ENCODE measurements around the gene LIG3.
"Not testable (repeated sequence)": the region's sequence is repeated elsewhere in the genome, so short reads cannot be mapped to it uniquely, and the experiment has no call there.

LIG3 gene

GRCh38 chr17:35028097-35028496, 47.8 kb downstream of the LIG3 start:
- H3K36me3 ChIP-seq (ENCODE audit: control insufficient read depth in 5 of 5, insufficient read depth in 5 of 5, low read length in 5 of 5) = peaks cover 9 to 29% (median 17%) of the 10 kb centered on the region in 5 donors
- H3K27me3 ChIP-seq (ENCODE audit: control insufficient read depth in 5 of 5, insufficient read depth in 4 of 5, low read length in 5 of 5); H3K27ac ChIP-seq (ENCODE audit: low read depth, low read length); H3K9ac ChIP-seq (ENCODE audit: low read length in 5 of 5); H3K4me1 ChIP-seq (ENCODE audit: control insufficient read depth in 5 of 5, insufficient read depth in 5 of 5, low read length in 5 of 5); H3K9me3 ChIP-seq (ENCODE audit: control insufficient read depth in 5 of 5, low read length in 5 of 5); H3K4me3 ChIP-seq (ENCODE audit: low read depth in 1 of 5, low read length in 5 of 5): not testable (repeated sequence)

GRCh38 chr17:35028531-35029262, 48.4 kb downstream of the LIG3 start:
- Histone ChIP-seq H3K4me3 (ENCODE audit: low read depth in 1 of 5, low read length in 5 of 5) (no peak overlapping the region), H3K27me3 (ENCODE audit: control insufficient read depth in 5 of 5, insufficient read depth in 4 of 5, low read length in 5 of 5) (no peaks in the 10 kb centered on the region), H3K4me1 (ENCODE audit: control insufficient read depth in 5 of 5, insufficient read depth in 5 of 5, low read length in 5 of 5) (no peaks in the 10 kb centered on the region), H3K27ac (ENCODE audit: low read depth, low read length) (no peak overlapping the region), H3K9ac (ENCODE audit: low read length in 5 of 5) (no peak overlapping the region), H3K9me3 (ENCODE audit: control insufficient read depth in 5 of 5, low read length in 5 of 5) (no peaks in the 10 kb centered on the region), H3K36me3 (ENCODE audit: control insufficient read depth in 5 of 5, insufficient read depth in 5 of 5, low read length in 5 of 5) (peaks cover 9 to 24% (median 15%) of the 10 kb centered on the region in 5 donors)

GRCh38 chr17:35030780-35031179, 50.5 kb downstream of the LIG3 start:
- H3K27me3 ChIP-seq (ENCODE audit: control insufficient read depth in 5 of 5, insufficient read depth in 4 of 5, low read length in 5 of 5) = no peaks in the 10 kb centered on the region
- no peak overlapping the region for H3K27ac ChIP-seq (ENCODE audit: low read depth, low read length)
- H3K9me3 ChIP-seq (ENCODE audit: control insufficient read depth in 5 of 5, low read length in 5 of 5) = no peaks in the 10 kb centered on the region
- no peaks in the 10 kb centered on the region for H3K4me1 ChIP-seq (ENCODE audit: control insufficient read depth in 5 of 5, insufficient read depth in 5 of 5, low read length in 5 of 5)
- peaks cover 3 to 8% (median 7%) of the 10 kb centered on the region in 5 donors for H3K36me3 ChIP-seq (ENCODE audit: control insufficient read depth in 5 of 5, insufficient read depth in 5 of 5, low read length in 5 of 5)
- no peak overlapping the region for H3K4me3 ChIP-seq (ENCODE audit: low read depth in 1 of 5, low read length in 5 of 5)
- H3K9ac ChIP-seq (ENCODE audit: low read length in 5 of 5) = no peak overlapping the region

GRCh38 chr17:35038453-35038852, 58.1 kb downstream of the LIG3 start:
- no peaks in the 10 kb centered on the region for H3K27me3 ChIP-seq (ENCODE audit: control insufficient read depth in 5 of 5, insufficient read depth in 4 of 5, low read length in 5 of 5)
- H3K9ac ChIP-seq (ENCODE audit: low read length in 5 of 5) = no peak overlapping the region
- no peak overlapping the region for H3K4me3 ChIP-seq (ENCODE audit: low read depth in 1 of 5, low read length in 5 of 5)
- H3K4me1 ChIP-seq (ENCODE audit: control insufficient read depth in 5 of 5, insufficient read depth in 5 of 5, low read length in 5 of 5) = peaks cover 0 to 5% (median 4%) of the 10 kb centered on the region in 5 donors
- no peak overlapping the region for H3K27ac ChIP-seq (ENCODE audit: low read depth, low read length)
- peaks cover 0 to 2% (median 0%) of the 10 kb centered on the region in 5 donors for H3K36me3 ChIP-seq (ENCODE audit: control insufficient read depth in 5 of 5, insufficient read depth in 5 of 5, low read length in 5 of 5)
- no peaks in the 10 kb centered on the region for H3K9me3 ChIP-seq (ENCODE audit: control insufficient read depth in 5 of 5, low read length in 5 of 5)

GRCh38 chr17:35041390-35041789, 61.1 kb downstream of the LIG3 start:
- Histone ChIP-seq H3K9ac (ENCODE audit: low read length in 5 of 5) (no peak overlapping the region), H3K27me3 (ENCODE audit: control insufficient read depth in 5 of 5, insufficient read depth in 4 of 5, low read length in 5 of 5) (no peaks in the 10 kb centered on the region), H3K4me1 (ENCODE audit: control insufficient read depth in 5 of 5, insufficient read depth in 5 of 5, low read length in 5 of 5) (peaks cover 0 to 10% (median 7%) of the 10 kb centered on the region in 5 donors), H3K4me3 (ENCODE audit: low read depth in 1 of 5, low read length in 5 of 5) (no peak overlapping the region), H3K27ac (ENCODE audit: low read depth, low read length) (no peak overlapping the region), H3K9me3 (ENCODE audit: control insufficient read depth in 5 of 5, low read length in 5 of 5) (no peaks in the 10 kb centered on the region), H3K36me3 (ENCODE audit: control insufficient read depth in 5 of 5, insufficient read depth in 5 of 5, low read length in 5 of 5) (peaks cover 0 to 2% (median 0%) of the 10 kb centered on the region in 5 donors)

- Histone ChIP-seq H3K9me3 (ENCODE audit: control insufficient read depth in 5 of 5, low read length in 5 of 5) (no peaks in the 10 kb centered on the region), H3K4me3 (ENCODE audit: low read depth in 1 of 5, low read length in 5 of 5) (no peak overlapping the region), H3K27ac (ENCODE audit: low read depth, low read length) (no peak overlapping the region), H3K4me1 (ENCODE audit: control insufficient read depth in 5 of 5, insufficient read depth in 5 of 5, low read length in 5 of 5) (peaks cover 4 to 25% (median 17%) of the 10 kb centered on the region in 5 donors), H3K27me3 (ENCODE audit: control insufficient read depth in 5 of 5, insufficient read depth in 4 of 5, low read length in 5 of 5) (no peaks in the 10 kb centered on the region), H3K9ac (ENCODE audit: low read length in 5 of 5) (no peak overlapping the region), H3K36me3 (ENCODE audit: control insufficient read depth in 5 of 5, insufficient read depth in 5 of 5, low read length in 5 of 5) (no peaks in the 10 kb centered on the region)
These were observed 63.9 kb downstream of the LIG3 start for GRCh38 chr17:35044181-35044580.

- H3K4me3 ChIP-seq (ENCODE audit: low read depth in 1 of 5, low read length in 5 of 5); H3K36me3 ChIP-seq (ENCODE audit: control insufficient read depth in 5 of 5, insufficient read depth in 5 of 5, low read length in 5 of 5); H3K27ac ChIP-seq (ENCODE audit: low read depth, low read length); H3K27me3 ChIP-seq (ENCODE audit: control insufficient read depth in 5 of 5, insufficient read depth in 4 of 5, low read length in 5 of 5); H3K9ac ChIP-seq (ENCODE audit: low read length in 5 of 5); H3K9me3 ChIP-seq (ENCODE audit: control insufficient read depth in 5 of 5, low read length in 5 of 5): not testable (repeated sequence)
- H3K4me1 ChIP-seq (ENCODE audit: control insufficient read depth in 5 of 5, insufficient read depth in 5 of 5, low read length in 5 of 5) = peaks cover 4 to 28% (median 21%) of the 10 kb centered on the region in 5 donors
These were observed 65.2 kb downstream of the LIG3 start for GRCh38 chr17:35045458-35045979.

- H3K27ac ChIP-seq (ENCODE audit: low read depth, low read length) = no peak overlapping the region
- H3K4me1 ChIP-seq (ENCODE audit: control insufficient read depth in 5 of 5, insufficient read depth in 5 of 5, low read length in 5 of 5) = peaks cover 4 to 34% (median 25%) of the 10 kb centered on the region in 5 donors
- H3K4me3 ChIP-seq (ENCODE audit: low read depth in 1 of 5, low read length in 5 of 5) = no peak overlapping the region
- no peaks in the 10 kb centered on the region for H3K36me3 ChIP-seq (ENCODE audit: control insufficient read depth in 5 of 5, insufficient read depth in 5 of 5, low read length in 5 of 5)
- H3K9ac ChIP-seq (ENCODE audit: low read length in 5 of 5) = no peak overlapping the region
- no peaks in the 10 kb centered on the region for H3K27me3 ChIP-seq (ENCODE audit: control insufficient read depth in 5 of 5, insufficient read depth in 4 of 5, low read length in 5 of 5)
- no peaks in the 10 kb centered on the region for H3K9me3 ChIP-seq (ENCODE audit: control insufficient read depth in 5 of 5, low read length in 5 of 5)
These were observed 65.9 kb downstream of the LIG3 start for GRCh38 chr17:35046245-35046644.

GRCh38 chr17:35046740-35047283, 66.5 kb downstream of the LIG3 start:
- Histone ChIP-seq H3K36me3 (ENCODE audit: control insufficient read depth in 5 of 5, insufficient read depth in 5 of 5, low read length in 5 of 5) (no peaks in the 10 kb centered on the region), H3K9me3 (ENCODE audit: control insufficient read depth in 5 of 5, low read length in 5 of 5) (no peaks in the 10 kb centered on the region), H3K9ac (ENCODE audit: low read length in 5 of 5) (peak overlapping the region in 1 of 5 donors; percentile 26), H3K4me1 (ENCODE audit: control insufficient read depth in 5 of 5, insufficient read depth in 5 of 5, low read length in 5 of 5) (peaks cover 4 to 40% (median 31%) of the 10 kb centered on the region in 5 donors), H3K27me3 (ENCODE audit: control insufficient read depth in 5 of 5, insufficient read depth in 4 of 5, low read length in 5 of 5) (no peaks in the 10 kb centered on the region), H3K4me3 (ENCODE audit: low read depth in 1 of 5, low read length in 5 of 5) (peak overlapping the region in 1 of 5 donors; percentile 7), H3K27ac (ENCODE audit: low read depth, low read length) (no peak overlapping the region)

GRCh38 chr17:35048685-35049379, 68.5 kb downstream of the LIG3 start:
- H3K36me3 ChIP-seq (ENCODE audit: control insufficient read depth in 5 of 5, insufficient read depth in 5 of 5, low read length in 5 of 5) = no peaks in the 10 kb centered on the region

More at GRCh38 chr17:35048685-35049379, 68.5 kb downstream of the LIG3 start:
- Histone ChIP-seq H3K27ac (ENCODE audit: low read depth, low read length) (no peak overlapping the region), H3K9me3 (ENCODE audit: control insufficient read depth in 5 of 5, low read length in 5 of 5) (no peaks in the 10 kb centered on the region), H3K4me1 (ENCODE audit: control insufficient read depth in 5 of 5, insufficient read depth in 5 of 5, low read length in 5 of 5) (peaks cover 4 to 51% (median 40%) of the 10 kb centered on the region in 5 donors), H3K9ac (ENCODE audit: low read length in 5 of 5) (no peak overlapping the region), H3K4me3 (ENCODE audit: low read depth in 1 of 5, low read length in 5 of 5) (no peak overlapping the region), H3K27me3 (ENCODE audit: control insufficient read depth in 5 of 5, insufficient read depth in 4 of 5, low read length in 5 of 5) (no peaks in the 10 kb centered on the region)
